Measurements from ENCODE around the gene C2orf76. TPM values are rescaled to one million over a fixed set of nuclear protein-coding genes. Genes with fewer than 3 reads are reported as not detected.

The C2orf76 gene
- polyA plus RNA-seq, 2 of the 4 experiments (the other 2 are of a cell fraction) = 16.6 to 34.3 TPM

DNA sequence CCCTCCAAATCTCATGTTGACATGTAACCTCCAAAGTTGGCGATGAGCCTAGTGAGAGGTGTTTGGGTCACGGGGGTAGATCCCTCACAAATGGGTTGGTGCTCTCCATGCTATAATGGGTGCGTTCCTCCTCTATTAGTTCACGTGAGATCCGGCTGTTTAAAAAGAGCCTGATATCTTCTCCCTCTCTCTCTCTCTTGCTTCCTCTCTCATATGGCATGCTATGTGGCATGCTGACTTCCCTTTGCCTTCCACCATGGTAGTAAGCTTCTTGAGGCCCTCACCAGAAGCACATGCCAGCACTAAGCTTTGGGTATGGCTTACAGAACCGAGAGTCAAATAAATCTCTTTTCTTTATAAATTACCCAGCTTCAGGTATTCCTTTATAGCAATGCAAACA is 39.2 kb downstream of the C2orf76 start:
- no peaks in the 10 kb centered on the region for H3K4me1 ChIP-seq
- ChIA-PET POLR2A (no interaction called here), CTCF (no interaction called here)
- TF ChIP-seq JUNB (IDR thresholded peaks at IDR 0.05) (no peak), RCOR1 (IDR thresholded peaks at IDR 0.05; ENCODE audit: low read depth, low read length) (no peak), SMC3 (IDR thresholded peaks at IDR 0.05) (no peak), HDAC2 (IDR thresholded peaks at IDR 0.05) (no peak), GATA3 (IDR thresholded peaks at IDR 0.05; ENCODE audit: borderline replicate concordance) (no peak), ZC3H11A (IDR thresholded peaks at IDR 0.05) (no peak)
- TF ChIP-seq, protein P1, sequence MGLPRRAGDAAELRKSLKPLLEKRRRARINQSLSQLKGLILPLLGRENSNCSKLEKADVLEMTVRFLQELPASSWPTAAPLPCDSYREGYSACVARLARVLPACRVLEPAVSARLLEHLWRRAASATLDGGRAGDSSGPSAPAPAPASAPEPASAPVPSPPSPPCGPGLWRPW (IDR thresholded peaks at IDR 0.05) = no peak
- TF ChIP-seq, protein P2, sequence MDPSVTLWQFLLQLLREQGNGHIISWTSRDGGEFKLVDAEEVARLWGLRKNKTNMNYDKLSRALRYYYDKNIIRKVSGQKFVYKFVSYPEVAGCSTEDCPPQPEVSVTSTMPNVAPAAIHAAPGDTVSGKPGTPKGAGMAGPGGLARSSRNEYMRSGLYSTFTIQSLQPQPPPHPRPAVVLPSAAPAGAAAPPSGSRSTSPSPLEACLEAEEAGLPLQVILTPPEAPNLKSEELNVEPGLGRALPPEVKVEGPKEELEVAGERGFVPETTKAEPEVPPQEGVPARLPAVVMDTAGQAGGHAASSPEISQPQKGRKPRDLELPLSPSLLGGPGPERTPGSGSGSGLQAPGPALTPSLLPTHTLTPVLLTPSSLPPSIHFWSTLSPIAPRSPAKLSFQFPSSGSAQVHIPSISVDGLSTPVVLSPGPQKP (IDR thresholded peaks at IDR 0.05; ENCODE audit: low read depth, low read length) = no peak
- TF ChIP-seq, protein P3, sequence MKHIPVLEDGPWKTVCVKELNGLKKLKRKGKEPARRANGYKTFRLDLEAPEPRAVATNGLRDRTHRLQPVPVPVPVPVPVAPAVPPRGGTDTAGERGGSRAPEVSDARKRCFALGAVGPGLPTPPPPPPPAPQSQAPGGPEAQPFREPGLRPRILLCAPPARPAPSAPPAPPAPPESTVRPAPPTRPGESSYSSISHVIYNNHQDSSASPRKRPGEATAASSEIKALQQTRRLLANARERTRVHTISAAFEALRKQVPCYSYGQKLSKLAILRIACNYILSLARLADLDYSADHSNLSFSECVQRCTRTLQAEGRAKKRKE (CRISPR knock-in tag; IDR thresholded peaks at IDR 0.05; ENCODE audit: low read depth) = no peak
- TF ChIP-seq, protein P4, sequence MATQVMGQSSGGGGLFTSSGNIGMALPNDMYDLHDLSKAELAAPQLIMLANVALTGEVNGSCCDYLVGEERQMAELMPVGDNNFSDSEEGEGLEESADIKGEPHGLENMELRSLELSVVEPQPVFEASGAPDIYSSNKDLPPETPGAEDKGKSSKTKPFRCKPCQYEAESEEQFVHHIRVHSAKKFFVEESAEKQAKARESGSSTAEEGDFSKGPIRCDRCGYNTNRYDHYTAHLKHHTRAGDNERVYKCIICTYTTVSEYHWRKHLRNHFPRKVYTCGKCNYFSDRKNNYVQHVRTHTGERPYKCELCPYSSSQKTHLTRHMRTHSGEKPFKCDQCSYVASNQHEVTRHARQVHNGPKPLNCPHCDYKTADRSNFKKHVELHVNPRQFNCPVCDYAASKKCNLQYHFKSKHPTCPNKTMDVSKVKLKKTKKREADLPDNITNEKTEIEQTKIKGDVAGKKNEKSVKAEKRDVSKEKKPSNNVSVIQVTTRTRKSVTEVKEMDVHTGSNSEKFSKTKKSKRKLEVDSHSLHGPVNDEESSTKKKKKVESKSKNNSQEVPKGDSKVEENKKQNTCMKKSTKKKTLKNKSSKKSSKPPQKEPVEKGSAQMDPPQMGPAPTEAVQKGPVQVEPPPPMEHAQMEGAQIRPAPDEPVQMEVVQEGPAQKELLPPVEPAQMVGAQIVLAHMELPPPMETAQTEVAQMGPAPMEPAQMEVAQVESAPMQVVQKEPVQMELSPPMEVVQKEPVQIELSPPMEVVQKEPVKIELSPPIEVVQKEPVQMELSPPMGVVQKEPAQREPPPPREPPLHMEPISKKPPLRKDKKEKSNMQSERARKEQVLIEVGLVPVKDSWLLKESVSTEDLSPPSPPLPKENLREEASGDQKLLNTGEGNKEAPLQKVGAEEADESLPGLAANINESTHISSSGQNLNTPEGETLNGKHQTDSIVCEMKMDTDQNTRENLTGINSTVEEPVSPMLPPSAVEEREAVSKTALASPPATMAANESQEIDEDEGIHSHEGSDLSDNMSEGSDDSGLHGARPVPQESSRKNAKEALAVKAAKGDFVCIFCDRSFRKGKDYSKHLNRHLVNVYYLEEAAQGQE (IDR thresholded peaks at IDR 0.05) = no peak
- no peak overlapping the region for H3K4me2 ChIP-seq
- no peak overlapping the region for H3K4me3 ChIP-seq
- FAIRE-seq (no peak), DNase-seq (ENCODE audit: low read depth in 1 of 2, low spot score in 1 of 2) (no peak), ATAC-seq (no peak)
- H3K9me3 ChIP-seq = no peaks in the 10 kb centered on the region
- WGBS (ENCODE audit: missing lambda C conversion rate) = 89% methylated on average over 6 of the region's 6 CpGs
- no peak overlapping the region for H3K27ac ChIP-seq

DNA sequence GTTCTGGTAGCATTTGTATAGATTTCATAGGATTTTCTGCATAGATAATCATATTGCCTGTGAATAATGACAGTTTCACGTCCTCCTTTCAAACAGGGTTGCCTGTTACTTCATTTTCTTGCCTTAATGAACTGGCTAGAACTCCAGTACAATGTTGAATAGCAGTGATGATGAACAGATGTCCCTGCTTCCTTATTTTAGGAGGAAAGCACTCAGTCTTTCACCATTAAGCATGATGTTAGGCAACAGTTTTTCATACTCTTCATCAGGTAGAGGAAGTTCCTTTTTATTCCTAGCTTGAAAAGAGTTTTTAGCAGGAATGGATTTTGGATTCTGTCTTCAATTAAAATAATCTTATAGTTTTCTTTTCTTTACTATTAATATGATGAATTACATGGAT is 39.7 kb downstream of the C2orf76 start:
- DNase-seq (ENCODE audit: low read depth in 1 of 2, low spot score in 1 of 2) = no peak
- FAIRE-seq = no peak
- WGBS (ENCODE audit: missing lambda C conversion rate) = 82% methylated on average over 1 of the region's 1 CpG
- TF ChIP-seq SREBF2 (IDR thresholded peaks at IDR 0.05) = no peak
- TF ChIP-seq RCOR1 (IDR thresholded peaks at IDR 0.05; ENCODE audit: low read depth, low read length) = no peak
- TF ChIP-seq ESRRA (IDR thresholded peaks at IDR 0.05; ENCODE audit: borderline replicate concordance, low read length) = no peak
- no peak for TF ChIP-seq MAFK (IDR thresholded peaks at IDR 0.05; ENCODE audit: partially characterized antibody)
- TF ChIP-seq, protein P5, sequence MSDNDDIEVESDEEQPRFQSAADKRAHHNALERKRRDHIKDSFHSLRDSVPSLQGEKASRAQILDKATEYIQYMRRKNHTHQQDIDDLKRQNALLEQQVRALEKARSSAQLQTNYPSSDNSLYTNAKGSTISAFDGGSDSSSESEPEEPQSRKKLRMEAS (IDR thresholded peaks at IDR 0.05) = no peak
- no peak for TF ChIP-seq ZC3H11A (IDR thresholded peaks at IDR 0.05)
- TF ChIP-seq FOXS1 (CRISPR knock-in tag; IDR thresholded peaks at IDR 0.05) = no peak
- TF ChIP-seq, protein P2 (IDR thresholded peaks at IDR 0.05; ENCODE audit: low read depth, low read length) = no peak
- TF ChIP-seq FOSB (CRISPR knock-in tag; IDR thresholded peaks at IDR 0.05) = no peak
- no peak for TF ChIP-seq EP300 (IDR thresholded peaks at IDR 0.05)
- TF ChIP-seq KDM5A (IDR thresholded peaks at IDR 0.05) = no peak
- TF ChIP-seq GATA3 (IDR thresholded peaks at IDR 0.05; ENCODE audit: borderline replicate concordance) = no peak
- no peak for TF ChIP-seq SMC3 (IDR thresholded peaks at IDR 0.05)
- TF ChIP-seq HDAC2 (IDR thresholded peaks at IDR 0.05) = no peak
- no peak for TF ChIP-seq RNF2 (IDR thresholded peaks at IDR 0.05; ENCODE audit: borderline replicate concordance, low read depth)
- ATAC-seq = no peak
- CTCF ChIA-PET = no interaction called here
- POLR2A ChIA-PET = no interaction called here
- H3K4me3 ChIP-seq = no peak overlapping the region
- no peaks in the 10 kb centered on the region for H3K9me3 ChIP-seq
- no peak overlapping the region for H3K4me2 ChIP-seq
- H3K27ac ChIP-seq = no peak overlapping the region
- no peaks in the 10 kb centered on the region for H3K4me1 ChIP-seq

All from A549 (cell line).